GM15510 (cell line): ENCODE data around the gene TELO2.

ENCODE experiments used
- POLR2A ChIP-seq: IDR thresholded peaks from 3 replicates; pipeline ENCODE4 v1.6.1; 2011; ENCODE audit warnings: borderline replicate concordance; ENCODE audit not compliant: insufficient read length; ENCODE audit errors: extremely low read depth

Gene TELO2

DNA sequence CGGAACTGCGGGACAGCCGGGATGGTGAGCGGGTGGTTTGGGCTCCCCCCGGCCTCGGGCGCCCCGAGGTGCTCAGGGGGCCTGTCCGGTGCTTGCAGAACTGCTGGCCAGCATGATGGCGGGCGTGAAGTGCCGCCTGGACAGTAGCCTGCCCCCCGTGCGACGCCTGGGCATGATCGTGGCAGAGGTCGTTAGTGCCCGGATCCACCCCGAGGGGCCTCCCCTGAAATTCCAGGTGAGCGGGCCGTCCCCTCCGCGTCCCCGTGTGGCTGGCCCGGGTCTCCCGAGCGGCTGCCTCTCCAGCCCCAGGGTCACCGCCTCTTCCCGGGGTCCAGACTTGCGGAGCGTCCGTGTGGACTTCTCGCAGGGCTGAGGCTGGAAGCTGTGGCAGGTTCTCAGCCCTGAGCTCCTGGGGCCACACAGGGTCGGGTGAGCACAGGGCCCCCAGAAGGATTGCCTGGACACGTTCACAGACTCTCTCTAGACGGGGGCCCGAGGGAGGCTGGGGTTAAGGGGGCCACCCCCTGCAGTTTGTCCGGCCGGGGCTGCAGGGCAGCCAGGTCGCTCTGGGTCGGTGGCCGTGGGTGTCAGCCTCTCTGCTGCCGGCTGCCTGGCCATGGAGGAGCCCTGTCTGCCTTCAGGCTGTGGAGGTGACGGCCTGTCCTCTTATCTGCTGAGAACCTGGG lies 7.4 kb downstream of the TELO2 start:
- TF ChIP-seq POLR2A, result no peak

DNA sequence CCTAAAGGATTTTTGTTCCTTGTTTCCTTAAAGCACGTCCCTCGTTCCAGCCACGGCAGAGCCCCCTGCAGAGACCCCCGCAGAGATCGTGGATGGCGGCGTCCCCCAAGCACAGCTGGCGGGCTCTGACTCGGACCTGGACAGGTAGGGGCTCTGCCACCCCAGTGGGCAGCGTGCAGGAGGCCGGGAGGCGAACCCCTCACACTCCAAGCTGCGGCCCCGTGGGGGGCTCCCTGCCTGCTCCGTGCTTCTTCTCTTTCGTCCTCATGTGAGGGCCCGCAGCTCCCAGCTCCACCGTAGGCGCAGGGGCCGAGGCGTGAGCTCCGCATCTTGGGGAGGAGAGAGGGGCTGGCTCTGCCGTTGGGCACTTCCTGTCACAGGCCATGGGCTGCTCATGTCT lies 8.5 kb downstream of the TELO2 start:
- no peak for TF ChIP-seq POLR2A

DNA sequence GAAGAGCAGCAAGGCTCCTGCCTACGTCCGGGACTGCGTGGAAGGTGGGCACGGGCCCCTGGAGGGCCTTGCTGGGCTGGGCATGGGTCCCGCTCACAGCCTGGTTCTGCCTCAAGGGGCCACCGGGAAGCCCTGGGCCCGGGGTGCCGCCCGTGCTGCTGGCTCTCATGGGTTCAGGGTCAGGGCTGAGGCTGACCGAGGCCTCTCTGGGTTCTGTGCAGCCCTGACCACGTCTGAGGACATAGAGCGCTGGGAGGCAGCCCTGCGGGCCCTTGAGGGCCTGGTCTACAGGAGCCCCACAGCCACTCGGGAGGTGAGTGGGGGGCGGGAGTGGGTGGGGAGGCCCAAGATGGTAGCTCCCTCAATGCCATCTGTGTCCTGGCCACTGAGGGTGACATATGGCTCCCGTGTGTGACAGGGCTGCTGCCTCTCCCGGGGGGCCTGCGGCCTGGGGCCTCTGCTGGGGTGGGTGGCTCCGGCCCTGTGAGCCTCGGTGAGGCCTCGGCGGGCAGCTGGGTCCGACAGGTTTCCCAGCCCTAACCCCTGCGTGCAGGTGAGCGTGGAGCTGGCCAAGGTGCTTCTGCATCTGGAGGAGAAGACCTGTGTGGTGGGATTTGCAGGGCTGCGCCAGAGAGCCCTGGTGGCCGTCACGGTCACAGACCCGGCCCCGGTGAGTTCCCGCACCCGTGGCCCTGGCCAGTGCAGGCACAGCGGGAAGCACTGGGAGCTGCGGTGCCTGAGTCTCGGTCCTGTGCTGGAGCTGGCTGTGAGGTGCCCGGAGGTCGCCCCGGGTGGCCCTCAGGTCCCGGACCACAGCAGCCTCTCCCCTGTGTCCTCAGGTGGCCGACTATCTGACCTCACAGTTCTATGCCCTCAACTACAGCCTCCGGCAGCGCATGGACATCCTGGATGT lies 9.2 kb downstream of the TELO2 start:
- TF ChIP-seq POLR2A, result no peak

- TF ChIP-seq POLR2A, result no peak
Observed at GRCh38 chr16:1503110-1503955, 10.2 kb downstream of the TELO2 start.

DNA sequence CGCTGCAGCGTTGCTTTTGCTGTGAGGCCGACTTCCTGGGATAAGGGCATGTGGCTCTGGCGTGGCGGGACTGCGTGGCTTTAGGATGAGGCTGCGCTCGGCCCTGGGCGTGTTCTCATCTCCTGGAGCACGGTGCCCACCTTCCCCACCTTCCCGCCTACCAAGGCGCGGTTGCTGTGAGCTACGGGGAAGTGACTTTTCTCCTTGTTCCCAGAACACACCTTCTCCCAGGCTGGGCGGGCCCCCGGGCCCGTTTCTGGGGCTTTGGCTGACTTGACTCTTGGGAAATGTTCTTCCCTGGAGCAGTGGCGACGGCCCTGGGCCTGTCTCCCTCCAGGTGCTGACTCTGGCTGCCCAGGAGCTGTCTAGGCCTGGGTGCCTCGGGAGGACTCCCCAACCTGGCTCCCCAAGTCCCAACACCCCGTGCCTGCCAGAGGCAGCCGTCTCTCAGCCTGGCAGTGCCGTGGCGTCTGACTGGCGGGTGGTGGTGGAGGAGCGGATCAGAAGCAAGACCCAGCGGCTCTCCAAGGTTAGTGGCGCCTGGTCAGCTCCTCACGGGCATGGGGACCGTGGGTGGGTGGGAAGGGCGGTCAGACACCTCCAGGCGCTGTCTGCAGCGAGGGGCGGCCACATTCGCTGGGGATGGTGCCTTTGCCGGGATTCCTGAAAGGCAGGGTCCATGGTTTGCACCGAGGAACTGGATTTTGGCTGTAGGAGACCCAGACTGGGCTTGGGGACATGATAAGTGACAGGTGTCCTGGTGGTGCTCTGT lies 12.1 kb downstream of the TELO2 start:
- TF ChIP-seq POLR2A, result no peak

GRCh38 chr16:1505912-1506311 lies 12.8 kb downstream of the TELO2 start:
- no peak for TF ChIP-seq POLR2A

- no peak for TF ChIP-seq POLR2A
Observed at GRCh38 chr16:1506494-1507213, 13.5 kb downstream of the TELO2 start.

DNA sequence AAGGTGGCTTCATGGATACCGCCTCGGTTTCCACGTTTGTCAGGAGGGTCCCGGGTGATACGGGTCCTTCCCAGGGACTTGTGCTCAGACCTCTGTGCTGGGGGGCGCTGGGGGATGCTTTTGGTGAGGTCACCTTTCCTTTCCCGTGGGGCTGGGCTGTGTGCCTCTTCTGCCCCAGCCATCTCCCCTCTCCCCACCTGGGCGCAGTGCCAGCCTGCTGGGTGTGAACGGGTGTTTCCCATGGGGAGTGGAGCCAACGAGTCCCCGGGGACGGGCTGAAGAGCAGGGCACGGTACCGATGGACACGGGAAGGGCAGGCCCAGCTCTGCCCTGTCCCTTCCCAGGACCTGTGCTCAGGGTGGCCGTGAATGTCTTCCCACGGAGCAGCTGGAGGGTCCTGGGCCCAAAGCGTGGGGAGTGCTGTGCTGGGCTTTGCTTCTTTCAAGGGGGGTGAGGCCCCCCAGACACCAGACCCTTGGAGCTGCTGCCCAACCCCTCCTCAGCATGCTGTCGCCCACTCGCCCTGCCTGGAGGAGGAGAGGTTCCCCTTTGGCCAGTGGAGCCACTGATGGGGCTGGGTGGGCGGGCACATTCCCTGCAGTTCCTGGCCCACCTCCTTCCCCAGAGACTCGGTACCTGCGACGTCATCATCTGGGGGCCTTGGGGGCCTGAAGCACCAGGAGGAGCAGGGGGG lies 15.5 kb downstream of the TELO2 start:
- TF ChIP-seq POLR2A, result no peak

GRCh38 chr16:1509307-1510221 lies 16.4 kb downstream of the TELO2 start:
- TF ChIP-seq POLR2A, result no peak

DNA sequence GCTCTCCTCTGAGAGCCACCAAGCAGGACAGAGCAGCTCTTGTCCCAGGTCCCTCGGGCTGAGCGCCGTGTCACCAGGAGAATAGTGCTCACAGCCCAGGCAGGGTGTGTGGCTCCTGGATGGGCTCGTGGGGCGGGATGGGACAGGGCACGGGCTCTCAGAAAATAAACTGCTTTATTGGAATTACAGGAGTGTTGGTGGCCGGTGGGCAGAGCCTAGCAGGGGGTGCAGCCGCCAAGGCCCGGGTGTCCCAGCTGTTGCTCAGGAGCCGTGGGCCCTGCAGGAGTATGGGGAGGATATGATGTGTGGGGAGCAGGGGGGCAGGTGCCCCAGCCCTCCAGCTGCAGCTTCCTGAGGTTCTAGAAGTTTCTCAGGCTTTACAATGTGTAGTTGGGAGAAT lies 17.1 kb downstream of the TELO2 start:
- TF ChIP-seq POLR2A, result no peak

- no peak for TF ChIP-seq POLR2A
Observed at GRCh38 chr16:1510941-1511351, 17.8 kb downstream of the TELO2 start.
